Kidney epithelial cell (primary cell): ENCODE results near the gene FILIP1. TPM values are rescaled to one million over a fixed set of nuclear protein-coding genes. Genes with fewer than 3 reads are reported as not detected.
"Not testable (repeated sequence)": the region's sequence is repeated elsewhere in the genome, so short reads cannot be mapped to it uniquely, and the experiment has no call there.

Source experiments
- DNase-seq: peaks from one replicate; pipeline ENCODE4 v3.0.0-alpha.2; 2010; ENCODE audit warnings: low read depth
- H3K27me3 ChIP-seq: 2 replicates; pipeline ENCODE4 v1.6.0; 2011; ENCODE audit warnings: low read length; ENCODE audit not compliant: control insufficient read depth, insufficient read depth
- H3K36me3 ChIP-seq: 2 replicates; pipeline ENCODE4 v1.5.1; 2011; ENCODE audit warnings: low read length; ENCODE audit not compliant: control insufficient read depth, insufficient read depth
- H3K4me3 ChIP-seq: 2 replicates; pipeline ENCODE4 v1.5.1; 2011; ENCODE audit warnings: low read depth, mild to moderate bottlenecking, control low read depth, low read length
- CTCF ChIP-seq: IDR thresholded peaks from 2 replicates; pipeline ENCODE4 v1.5.1; 2011; ENCODE audit warnings: mild to moderate bottlenecking, moderate library complexity, low read length, control low read depth, inconsistent platforms; ENCODE audit not compliant: insufficient read depth, poor library complexity, severe bottlenecking
- total RNA-seq: library from RNA; depleted of rRNA; stranded (reverse); fragments of >200 nt; gene quantifications from 2 replicates; pipeline ENCODE4 v1.2.3, GENCODE V29; 2015

The FILIP1 gene
- total RNA-seq, 1 donor from 2014 or later, result 0.04 TPM

- Histone ChIP-seq H3K36me3 (no peaks in the 10 kb centered on the region), H3K27me3 (no peaks in the 10 kb centered on the region), H3K4me3 (no peak overlapping the region)
- TF ChIP-seq CTCF, result no peak
- no peak for DNase-seq
These were observed 47.9 kb downstream of the FILIP1 start for GRCh38 chr6:75445738-75446137.

- DNase-seq, result no peak
- Histone ChIP-seq H3K4me3 (no peak overlapping the region), H3K36me3 (no peaks in the 10 kb centered on the region), H3K27me3 (no peaks in the 10 kb centered on the region)
- no peak for TF ChIP-seq CTCF
These were observed 48.7 kb downstream of the FILIP1 start for GRCh38 chr6:75444899-75445298.

- DNase-seq, H3K36me3 ChIP-seq, H3K4me3 ChIP-seq, H3K27me3 ChIP-seq: not testable (repeated sequence)
These were observed 51.7 kb downstream of the FILIP1 start for GRCh38 chr6:75441883-75442282.

- H3K27me3 ChIP-seq, H3K36me3 ChIP-seq, H3K4me3 ChIP-seq, DNase-seq: not testable (repeated sequence)
These were observed 52.1 kb downstream of the FILIP1 start for GRCh38 chr6:75441479-75441878.

- Histone ChIP-seq H3K27me3 (no peaks in the 10 kb centered on the region), H3K36me3 (no peaks in the 10 kb centered on the region), H3K4me3 (no peak overlapping the region)
- DNase-seq, result no peak
- TF ChIP-seq CTCF, result no peak
These were observed 55.0 kb downstream of the FILIP1 start for GRCh38 chr6:75438442-75439116.

- H3K36me3 ChIP-seq, result no peaks in the 10 kb centered on the region
- no peaks in the 10 kb centered on the region for H3K27me3 ChIP-seq
- no peak overlapping the region for H3K4me3 ChIP-seq
- TF ChIP-seq CTCF, result no peak
- DNase-seq, result no peak
These were observed 55.6 kb downstream of the FILIP1 start for GRCh38 chr6:75438013-75438431.

- peak; percentile 32 for DNase-seq
- H3K27me3 ChIP-seq, result no peaks in the 10 kb centered on the region
- no peak for TF ChIP-seq CTCF
- H3K4me3 ChIP-seq, result no peak overlapping the region
- H3K36me3 ChIP-seq, result no peaks in the 10 kb centered on the region
These were observed 56.1 kb downstream of the FILIP1 start for GRCh38 chr6:75437421-75437891.
